ENCODE results near the gene KIF1A.
"Not testable (repeated sequence)": the region's sequence is repeated elsewhere in the genome, so short reads cannot be mapped to it uniquely, and the experiment has no call there.

The KIF1A gene

GRCh38 chr2:240847817-240848216, 27.8 kb upstream of the KIF1A start:
- DNase-seq, result no peak

- no peak for DNase-seq
Observed at GRCh38 chr2:240846873-240847595, 27.0 kb upstream of the KIF1A start.

GRCh38 chr2:240846309-240846708, 26.3 kb upstream of the KIF1A start:
- not testable (repeated sequence) for DNase-seq

- peak; percentile 23 for DNase-seq
Observed at GRCh38 chr2:240840435-240841060, 20.5 kb upstream of the KIF1A start.

DNA sequence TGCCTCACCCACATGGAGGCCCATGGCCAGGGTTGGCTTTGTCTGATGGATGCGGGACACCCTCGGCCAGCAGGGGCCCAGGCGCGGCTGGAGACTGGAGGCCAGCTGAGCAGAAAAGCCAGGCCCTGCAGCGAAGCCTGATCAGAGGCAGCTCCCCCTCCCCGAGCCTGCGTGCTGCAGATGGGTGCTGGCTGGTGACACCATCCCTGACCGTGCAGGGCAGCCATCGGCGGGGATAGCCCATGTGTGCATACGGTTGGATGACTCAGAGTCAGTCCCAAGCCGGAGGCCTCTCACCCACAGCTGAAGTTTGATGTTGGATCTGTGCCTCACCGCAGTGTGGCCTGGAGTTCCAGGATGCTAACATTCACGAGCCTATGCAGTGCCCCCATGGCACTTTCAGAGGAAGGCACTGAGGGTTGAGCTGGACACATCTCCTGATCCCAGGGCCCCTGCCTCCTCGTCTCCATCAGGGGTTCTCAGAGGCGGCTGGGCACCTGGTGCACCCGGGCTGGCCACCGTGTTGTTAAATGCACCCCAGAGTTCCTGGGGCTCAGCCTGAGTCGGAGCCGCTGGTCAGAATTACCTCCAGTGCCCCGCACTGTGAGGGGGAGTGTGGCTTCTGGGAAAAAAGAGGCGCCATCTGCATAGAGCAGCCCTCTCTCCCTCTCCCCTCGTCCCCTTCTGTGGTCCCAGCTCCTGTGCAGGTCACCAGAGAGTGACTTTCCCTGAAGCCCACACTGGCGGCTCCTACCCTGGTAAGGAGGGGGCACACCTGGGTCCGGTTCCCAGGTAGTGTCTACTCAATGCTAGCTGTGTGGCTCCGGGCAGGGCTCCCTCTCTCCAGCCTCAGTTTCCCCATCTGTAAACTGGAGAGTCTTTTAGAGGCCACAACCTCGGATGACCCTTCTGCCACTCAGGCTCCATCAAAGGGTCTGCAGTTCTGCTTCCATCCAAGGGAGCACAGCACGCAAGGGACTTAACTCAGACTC, 19.4 kb upstream of the KIF1A start:
- no peak for DNase-seq

DNA sequence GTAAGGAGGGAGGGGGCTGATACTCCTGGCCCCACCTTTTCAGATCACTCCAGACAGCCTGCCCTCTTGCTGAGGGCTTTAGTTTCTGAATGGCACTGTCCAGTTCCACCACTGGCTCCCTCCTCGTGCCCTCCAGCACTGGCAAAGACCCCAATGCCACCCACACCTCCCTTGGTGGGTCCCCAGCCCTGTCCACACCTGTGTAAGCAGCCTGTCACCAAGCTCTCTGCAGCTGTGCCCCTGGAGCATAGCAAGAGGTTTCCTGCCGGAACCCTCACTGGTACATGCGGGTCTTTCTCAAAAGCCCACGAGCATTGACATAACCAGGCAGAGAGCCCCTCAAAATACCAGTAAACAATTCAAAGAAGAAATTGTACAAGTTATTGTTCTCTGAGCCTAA, 17.6 kb upstream of the KIF1A start:
- no peak for DNase-seq

DNA sequence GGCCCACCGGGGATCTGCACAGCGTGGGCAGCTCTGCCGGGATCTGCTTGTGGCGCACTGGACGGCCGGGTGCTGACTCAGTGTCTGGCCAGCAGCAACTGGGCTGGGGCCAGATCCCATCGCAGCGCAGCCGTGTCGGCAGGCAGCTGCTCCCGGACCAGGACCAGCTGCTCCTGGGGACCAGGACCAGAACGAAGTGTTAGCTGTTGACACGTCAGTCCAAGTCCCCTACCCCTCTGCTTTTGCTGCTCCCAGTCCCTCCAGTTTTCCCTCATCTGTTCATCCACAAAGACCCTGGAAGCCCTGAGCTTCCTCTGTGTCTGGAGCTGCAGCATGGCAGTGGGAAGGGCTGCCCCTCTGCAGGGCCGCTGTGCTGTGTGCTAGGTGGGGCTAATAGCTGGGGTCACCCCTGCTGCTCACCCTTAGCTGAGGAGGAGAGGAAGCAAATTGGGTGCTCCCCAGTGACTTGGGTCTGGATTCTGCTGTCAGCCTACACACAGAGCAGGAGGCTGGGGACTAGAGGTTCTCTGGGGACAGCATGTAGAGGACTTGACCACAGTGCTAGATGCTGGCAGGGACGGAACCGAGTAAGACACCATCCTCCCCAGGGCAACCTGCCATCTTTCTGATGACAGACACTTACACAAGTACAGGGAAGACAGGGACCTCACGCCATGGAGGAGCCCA, 16.9 kb upstream of the KIF1A start:
- DNase-seq, result no peak

GRCh38 chr2:240835528-240835927, 15.5 kb upstream of the KIF1A start:
- DNase-seq, result no peak

GRCh38 chr2:240834377-240834975, 14.5 kb upstream of the KIF1A start:
- no peak for DNase-seq

DNA sequence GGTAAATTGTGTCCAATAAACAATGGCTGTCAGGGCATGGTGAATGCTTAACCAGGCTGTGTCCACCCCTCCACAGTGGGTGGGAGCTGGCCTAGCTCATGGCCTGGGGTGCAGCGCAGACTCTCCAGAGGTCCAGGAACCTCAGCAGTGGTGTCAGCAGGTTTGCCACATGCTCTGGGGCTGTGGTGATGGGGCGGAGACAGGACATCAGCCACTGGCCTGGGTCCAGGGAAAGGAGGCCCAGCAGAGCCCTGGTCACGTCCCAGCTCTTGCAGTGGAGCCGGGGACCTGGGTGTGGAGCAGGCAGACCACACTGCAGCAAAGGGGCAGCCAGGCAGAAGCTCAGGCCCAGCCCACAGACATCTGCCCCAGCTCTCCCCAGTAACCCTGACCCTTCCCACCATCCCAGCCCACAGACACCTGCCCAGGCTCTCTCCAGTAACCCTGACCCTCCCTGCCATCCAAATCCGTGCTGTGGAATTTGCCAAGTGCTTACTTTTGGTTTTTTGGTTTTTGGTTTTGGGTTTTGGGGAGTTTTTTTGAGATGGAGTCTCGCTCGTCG, 13.8 kb upstream of the KIF1A start:
- DNase-seq, result no peak

DNA sequence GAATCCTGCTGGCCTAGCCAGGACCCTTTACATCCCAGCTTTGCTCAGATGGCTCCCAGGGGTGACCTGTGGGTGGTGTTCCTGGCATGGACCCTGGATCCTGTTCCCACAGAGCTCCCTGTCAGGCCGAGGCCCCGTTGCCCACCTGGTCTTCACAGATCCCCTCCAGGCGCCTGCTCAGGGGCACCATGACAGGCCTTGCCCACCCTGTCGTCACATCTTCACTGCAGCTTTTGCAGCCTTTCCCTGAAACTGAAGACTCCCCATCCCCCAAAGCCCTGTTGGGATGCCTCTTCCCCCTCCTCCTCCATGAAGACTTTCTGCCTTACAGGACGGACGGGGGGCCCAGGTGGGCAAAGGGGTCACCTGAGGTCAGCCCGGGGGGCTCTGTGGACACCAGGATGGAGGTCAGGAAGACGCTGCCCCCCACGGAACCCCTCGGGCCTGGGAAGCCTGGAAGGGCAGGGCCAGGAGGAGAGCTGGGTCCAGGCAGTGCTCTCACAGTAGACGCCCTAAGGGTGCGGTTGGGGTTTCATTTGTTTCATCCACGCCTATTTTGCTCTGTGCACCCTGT, 13.0 kb upstream of the KIF1A start:
- DNase-seq, result no peak

GRCh38 chr2:240832205-240832727, 12.2 kb upstream of the KIF1A start:
- DNase-seq, result peak; percentile 98

DNA sequence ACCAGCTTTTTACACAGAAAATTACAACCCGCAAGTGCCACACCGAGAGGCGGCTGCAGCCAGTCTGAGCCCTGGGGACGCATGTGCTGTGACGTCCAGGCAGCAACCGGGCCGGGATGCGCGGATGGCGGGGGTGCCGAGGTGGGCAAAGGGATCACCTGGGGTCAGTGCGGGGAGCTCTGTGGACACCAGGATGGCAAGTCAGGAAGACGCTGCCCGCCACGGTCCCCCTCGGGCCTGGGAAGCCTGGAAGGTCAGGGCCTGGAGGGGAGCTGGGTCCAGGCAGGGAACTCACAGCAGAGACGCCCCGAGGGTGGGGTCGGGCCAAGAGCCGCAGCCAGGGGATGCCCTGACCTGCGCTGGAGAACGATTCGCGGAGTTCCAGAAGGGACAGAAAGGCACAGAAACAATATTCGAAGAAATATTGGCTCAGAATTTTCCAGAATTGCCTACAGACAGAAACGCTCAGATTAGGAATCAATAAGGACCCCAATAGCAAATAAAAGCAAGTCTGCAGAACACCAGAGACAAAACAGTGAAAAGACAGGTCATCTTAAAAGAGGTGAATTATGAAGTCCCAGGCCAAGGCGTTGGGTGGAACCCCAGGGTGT, 11.7 kb upstream of the KIF1A start:
- no peak for DNase-seq

- no peak for DNase-seq
Observed at GRCh38 chr2:240825476-240825875, 5.5 kb upstream of the KIF1A start.

DNA sequence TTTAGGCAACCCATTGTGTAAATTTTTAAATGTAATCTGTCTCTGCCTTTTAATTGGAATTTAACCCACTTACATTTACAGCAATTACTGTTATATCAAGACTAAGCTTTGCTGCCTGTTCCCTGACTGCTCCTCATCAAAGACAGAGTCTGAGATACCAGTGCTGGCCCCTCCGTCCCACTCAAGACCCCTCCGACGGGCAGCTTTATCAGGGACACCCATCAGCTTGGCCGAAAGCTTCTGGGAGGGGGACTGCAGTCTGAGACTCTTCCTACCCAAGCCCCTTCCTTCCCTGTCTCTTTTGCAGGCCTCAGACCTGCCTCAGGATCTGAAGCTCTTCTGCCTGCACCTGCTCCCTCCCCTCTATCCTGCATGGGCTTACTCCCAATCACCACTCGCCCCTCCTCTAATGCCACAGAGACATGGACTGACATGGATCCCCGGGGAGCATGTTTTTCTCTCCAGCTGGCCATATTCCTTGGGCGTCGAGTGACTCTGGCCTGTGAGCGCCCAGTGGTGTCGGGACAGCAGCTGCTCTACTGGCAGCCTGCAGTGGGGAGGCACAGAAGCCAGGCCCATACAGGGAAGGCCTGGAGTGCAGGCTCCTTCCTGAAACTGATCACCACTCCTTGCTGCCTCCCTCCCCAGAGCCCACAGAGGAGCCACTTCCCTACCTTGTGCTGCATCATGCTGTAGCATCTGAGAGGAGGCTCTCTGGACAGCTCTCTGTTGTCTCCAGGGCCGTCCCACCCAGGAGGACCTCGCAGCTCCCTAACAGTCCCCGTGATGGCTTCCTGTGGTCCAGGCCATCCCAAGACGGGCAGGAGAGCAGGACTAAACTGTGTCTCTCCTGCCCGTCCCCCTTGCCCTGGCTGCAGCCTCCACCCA, 3.7 kb upstream of the KIF1A start:
- DNase-seq, result no peak

GRCh38 chr2:240822280-240822847, 2.3 kb upstream of the KIF1A start:
- DNase-seq, result no peak

DNA sequence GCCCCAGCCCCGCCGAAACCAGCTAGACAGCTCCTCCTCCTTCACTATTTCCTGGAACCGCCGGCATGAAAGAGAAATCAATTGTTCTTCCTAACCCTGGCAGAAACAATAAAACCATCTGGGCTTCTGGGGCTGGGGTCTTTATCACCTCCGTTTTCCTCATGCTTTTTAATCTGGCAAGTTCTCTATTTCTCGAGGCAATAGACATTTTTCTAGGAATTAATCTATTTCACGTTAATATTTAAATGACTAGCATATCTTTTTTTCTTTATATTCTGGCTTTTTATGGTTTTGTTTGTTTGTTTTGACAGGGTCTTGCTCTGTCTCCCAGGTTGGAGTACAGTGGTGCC, 1.4 kb upstream of the KIF1A start:
- no peak for DNase-seq

DNA sequence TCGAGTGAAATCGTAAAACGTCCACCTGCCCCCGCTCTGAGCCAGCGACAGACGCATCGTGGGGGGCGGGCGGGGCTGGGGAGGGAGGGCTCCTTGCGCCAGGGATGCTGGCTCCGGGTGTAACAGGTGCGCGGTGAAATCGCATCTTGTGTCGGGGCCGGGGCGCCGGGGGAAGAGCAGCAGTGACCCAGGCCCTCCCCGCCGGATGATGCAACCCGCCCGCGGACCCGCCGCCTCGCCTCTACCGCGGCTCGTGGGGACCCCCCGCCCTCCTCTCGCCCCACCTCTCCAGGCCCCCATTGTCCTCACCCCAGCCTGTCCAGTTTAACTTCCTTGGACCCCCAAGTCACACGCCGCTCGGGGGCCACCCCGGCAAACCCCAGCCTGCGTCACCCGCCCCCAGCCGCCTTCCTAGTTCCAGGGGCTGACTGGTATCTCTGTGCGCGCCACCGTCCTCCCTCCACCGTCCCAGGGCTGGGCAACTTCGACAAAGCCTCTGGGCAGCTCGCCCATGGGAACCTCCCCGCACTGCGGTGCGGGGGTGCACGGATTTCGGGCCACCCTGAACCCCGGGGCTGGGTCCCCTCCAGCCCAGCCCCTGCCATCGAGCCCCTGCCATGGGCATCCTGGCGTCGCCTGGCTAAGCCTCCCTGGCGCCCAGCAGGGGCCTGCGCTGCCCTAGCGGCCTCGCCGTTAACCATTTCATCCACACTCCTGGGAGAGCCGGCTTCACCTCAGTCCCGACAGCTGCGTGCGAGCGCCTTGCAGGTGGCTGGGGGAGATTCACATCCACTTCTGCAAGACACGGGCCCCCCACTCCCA, 799 bp upstream of the KIF1A start:
- DNase-seq, result no peak
